A673 (cell line): ENCODE results near the gene MON2. TPM values are rescaled to one million over a fixed set of nuclear protein-coding genes. Genes with fewer than 3 reads are reported as not detected.

Source experiments
- BruUV-seq: library from RNA; stranded (reverse); fragments of 400-500 nt; replicated peaks from 2 replicates; lab custom pipeline; 2021; lab: Mats Ljungman, UMichigan
- CTCF ChIA-PET: fragments of 300-600 bp; sonication (Branson Sonifier 250); formaldehyde crosslinking; loops from one replicate; lab custom pipeline; 2022; ENCODE audit warnings: antibody characterized with exemption; lab: Charles Lee
- POLR2A ChIA-PET: fragments of 300-600 bp; sonication (Branson Sonifier 250); formaldehyde crosslinking; loops from one replicate; lab custom pipeline; 2022; ENCODE audit warnings: antibody characterized with exemption; ENCODE audit not compliant: low non-redundant PET; lab: Charles Lee
- DNase-seq: peaks from one replicate; pipeline ENCODE4 v3.0.0-alpha.2; 2015; ENCODE audit warnings: low spot score
- H3K27ac ChIP-seq: fragments of 200-600 bp; sonication (generic); 2 replicates; pipeline ENCODE4 v1.5.1; 2016; ENCODE audit warnings: mixed run types, low read depth, mild to moderate bottlenecking, mixed read lengths, antibody characterized with exemption, low read length; ENCODE audit not compliant: poor library complexity, severe bottlenecking
- H3K27me3 ChIP-seq: fragments of 200-600 bp; sonication (generic); replicated peaks from 2 replicates; pipeline ENCODE4 v1.6.1; 2017; ENCODE audit warnings: mixed run types, low read depth, mild to moderate bottlenecking, mixed read lengths, antibody characterized with exemption, low read length; ENCODE audit not compliant: insufficient read depth, poor library complexity
- H3K36me3 ChIP-seq: fragments of 200-600 bp; sonication (generic); 2 replicates; pipeline ENCODE4 v1.6.1; 2016; ENCODE audit warnings: mixed run types, mild to moderate bottlenecking, mixed read lengths, antibody characterized with exemption, low read length; ENCODE audit not compliant: insufficient read depth, poor library complexity, severe bottlenecking
- H3K4me1 ChIP-seq: fragments of 200-600 bp; sonication (generic); 2 replicates; pipeline ENCODE4 v1.6.1; 2017; ENCODE audit warnings: mixed run types, mild to moderate bottlenecking, mixed read lengths, antibody characterized with exemption, low read length; ENCODE audit not compliant: insufficient read depth, poor library complexity, severe bottlenecking
- H3K4me3 ChIP-seq: fragments of 200-600 bp; sonication (generic); 2 replicates; pipeline ENCODE4 v1.5.1; 2016; ENCODE audit warnings: low read depth, mixed run types, mild to moderate bottlenecking, mixed read lengths, low read length; ENCODE audit not compliant: poor library complexity, severe bottlenecking
- H3K9me3 ChIP-seq: fragments of 200-600 bp; sonication (generic); 2 replicates; pipeline ENCODE4 v1.6.1; 2016; ENCODE audit warnings: mixed run types, low read depth, mild to moderate bottlenecking, mixed read lengths, antibody characterized with exemption, low read length; ENCODE audit not compliant: poor library complexity, severe bottlenecking
- EZH2 ChIP-seq: fragments of 200-600 bp; sonication (generic); IDR thresholded peaks from 2 replicates; pipeline ENCODE4 v1.6.1; 2017; ENCODE audit warnings: borderline replicate concordance, low read depth, mild to moderate bottlenecking, mixed read lengths, antibody characterized with exemption, low read length; ENCODE audit not compliant: poor library complexity, severe bottlenecking
- intact Hi-C: fragments of 100-400 bp; cut with micrococcal nuclease; formaldehyde crosslinking; loops from one replicate; pipeline ENCODE4 v1.10.0; 2022; ENCODE audit not compliant: unreplicated experiment
- total RNA-seq: library from RNA; stranded (reverse); gene quantifications from 2 replicates; pipeline ENCODE4 v1.2.3, GENCODE V29; 2021
- TF ChIP-seq, protein P1 (sequence below): fragments of 300-800, 200-600 bp; sonication (generic); conservative IDR thresholded peaks from 2 replicates; pipeline ENCODE4 v1.5.1; 2017; ENCODE audit warnings: low read depth, mild to moderate bottlenecking, antibody characterized with exemption, low read length, moderate library complexity, mixed read lengths

The MON2 gene
- total RNA-seq, 1 experiment from 2014 or later, result 36.0 TPM

DNA sequence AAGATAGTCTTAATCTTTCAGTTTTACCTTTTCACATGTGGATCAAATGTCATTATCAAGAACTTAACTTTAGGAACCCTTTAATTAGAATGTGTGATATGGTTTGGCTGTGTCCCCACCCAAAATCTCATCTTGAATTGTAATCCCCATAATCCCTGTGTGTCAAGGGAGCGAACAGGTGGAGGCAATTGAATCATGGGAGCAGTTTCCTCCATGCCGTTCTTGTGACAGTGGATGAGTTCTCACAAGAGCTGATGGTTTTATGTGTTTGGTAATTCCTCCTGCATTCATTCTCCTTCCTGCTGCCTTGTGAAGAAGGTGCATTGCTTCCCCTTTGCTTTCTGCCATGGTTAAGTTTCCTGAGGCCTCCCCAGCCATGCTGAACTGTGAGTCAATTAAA, 160.6 kb downstream of the MON2 start:
- TF ChIP-seq EZH2, result no peak
- TF ChIP-seq, protein P1, sequence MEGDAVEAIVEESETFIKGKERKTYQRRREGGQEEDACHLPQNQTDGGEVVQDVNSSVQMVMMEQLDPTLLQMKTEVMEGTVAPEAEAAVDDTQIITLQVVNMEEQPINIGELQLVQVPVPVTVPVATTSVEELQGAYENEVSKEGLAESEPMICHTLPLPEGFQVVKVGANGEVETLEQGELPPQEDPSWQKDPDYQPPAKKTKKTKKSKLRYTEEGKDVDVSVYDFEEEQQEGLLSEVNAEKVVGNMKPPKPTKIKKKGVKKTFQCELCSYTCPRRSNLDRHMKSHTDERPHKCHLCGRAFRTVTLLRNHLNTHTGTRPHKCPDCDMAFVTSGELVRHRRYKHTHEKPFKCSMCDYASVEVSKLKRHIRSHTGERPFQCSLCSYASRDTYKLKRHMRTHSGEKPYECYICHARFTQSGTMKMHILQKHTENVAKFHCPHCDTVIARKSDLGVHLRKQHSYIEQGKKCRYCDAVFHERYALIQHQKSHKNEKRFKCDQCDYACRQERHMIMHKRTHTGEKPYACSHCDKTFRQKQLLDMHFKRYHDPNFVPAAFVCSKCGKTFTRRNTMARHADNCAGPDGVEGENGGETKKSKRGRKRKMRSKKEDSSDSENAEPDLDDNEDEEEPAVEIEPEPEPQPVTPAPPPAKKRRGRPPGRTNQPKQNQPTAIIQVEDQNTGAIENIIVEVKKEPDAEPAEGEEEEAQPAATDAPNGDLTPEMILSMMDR, result no peak
- ChIA-PET POLR2A (no interaction called here), CTCF (no interaction called here)
- H3K27ac ChIP-seq, result no peak overlapping the region
- intact Hi-C loops, result no loop called here
- DNase-seq, result no peak
- H3K36me3 ChIP-seq, result no peaks in the 10 kb centered on the region
- no TSS peak for BruUV-seq
- no peaks in the 10 kb centered on the region for H3K27me3 ChIP-seq
- no peak overlapping the region for H3K4me3 ChIP-seq
- H3K4me1 ChIP-seq, result no peaks in the 10 kb centered on the region
- no peaks in the 10 kb centered on the region for H3K9me3 ChIP-seq

DNA sequence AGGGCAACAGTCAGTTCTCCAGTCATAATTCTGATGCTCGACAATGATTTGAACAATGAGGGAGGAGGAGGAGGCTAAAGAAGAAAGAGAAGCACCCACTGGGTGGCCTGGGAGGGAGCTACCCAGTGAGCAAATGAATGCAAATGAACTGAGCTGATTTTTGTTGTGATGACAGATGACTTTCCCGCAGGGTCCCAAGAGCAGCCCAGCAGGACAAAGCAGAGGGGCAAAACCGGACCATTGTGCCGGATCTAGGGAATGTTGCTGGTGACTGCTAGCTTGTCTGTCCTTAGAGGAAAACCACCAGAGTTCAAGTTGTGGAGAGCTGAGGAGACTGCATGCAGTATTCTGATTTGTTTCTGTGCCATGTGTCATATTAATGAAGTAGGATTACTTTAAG, 162.8 kb downstream of the MON2 start:
- no peaks in the 10 kb centered on the region for H3K27me3 ChIP-seq
- H3K36me3 ChIP-seq, result no peaks in the 10 kb centered on the region
- POLR2A ChIA-PET, result no interaction called here
- no TSS peak for BruUV-seq
- no peak for DNase-seq
- H3K4me3 ChIP-seq, result no peak overlapping the region
- H3K9me3 ChIP-seq, result no peaks in the 10 kb centered on the region
- TF ChIP-seq, protein P1, result no peak
- TF ChIP-seq EZH2, result no peak
- H3K4me1 ChIP-seq, result peaks cover 6% of the 10 kb centered on the region
- CTCF ChIA-PET, result no interaction called here
- no peak overlapping the region for H3K27ac ChIP-seq
- intact Hi-C loops, result no loop called here

DNA sequence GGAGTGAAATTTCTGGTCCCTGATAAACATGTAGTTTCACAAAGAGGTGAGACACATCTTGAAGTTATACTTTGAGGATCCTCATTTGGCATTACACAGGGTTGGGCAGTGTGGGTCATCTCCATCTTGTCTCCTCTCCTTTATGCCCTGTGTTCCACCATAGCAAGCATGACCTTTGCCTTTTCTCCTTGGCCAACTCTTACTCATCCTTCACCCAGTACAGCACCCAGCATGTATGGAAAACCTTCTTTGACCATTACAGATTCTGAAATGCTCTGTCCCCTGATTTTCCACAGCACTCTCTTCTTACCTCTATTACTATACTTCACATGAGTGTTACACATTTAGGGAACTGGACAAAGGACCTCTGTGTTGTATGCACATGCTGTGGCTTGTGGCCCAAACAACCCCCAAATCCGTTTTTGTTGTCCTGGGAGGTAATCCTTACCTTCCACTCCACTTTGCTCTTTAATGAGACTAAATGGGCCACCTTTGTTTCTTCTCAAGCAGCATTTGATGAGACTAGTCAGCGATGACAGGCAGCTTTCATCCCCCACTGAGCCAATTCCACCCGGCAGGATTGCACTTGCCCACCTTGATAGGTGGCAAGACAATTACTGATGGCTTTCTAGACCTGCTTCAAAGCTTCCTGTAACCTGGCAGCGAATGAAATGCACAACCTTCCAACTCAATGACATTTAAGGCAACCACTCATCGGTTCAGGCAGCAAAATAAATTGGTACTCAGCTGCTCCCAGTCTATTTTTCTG, 163.5 kb downstream of the MON2 start:
- DNase-seq, result no peak
- ChIA-PET POLR2A (no interaction called here), CTCF (no interaction called here)
- TF ChIP-seq, protein P1, result no peak
- no peak overlapping the region for H3K27ac ChIP-seq
- H3K9me3 ChIP-seq, result no peaks in the 10 kb centered on the region
- intact Hi-C loops, result no loop called here
- H3K36me3 ChIP-seq, result no peaks in the 10 kb centered on the region
- H3K4me1 ChIP-seq, result peaks cover 6% of the 10 kb centered on the region
- H3K27me3 ChIP-seq, result no peaks in the 10 kb centered on the region
- H3K4me3 ChIP-seq, result no peak overlapping the region
- no TSS peak for BruUV-seq
